IMR-90 (cell line): ENCODE data around the gene TMEM63A. TPM values are rescaled to one million over a fixed set of nuclear protein-coding genes. Genes with fewer than 3 reads are reported as not detected.

Experiments used
- ATAC-seq: fragments of 200-7000 bp; cut with Tn5 transposase; 2 replicates; pipeline ENCODE4 v1.9.1; 2020; ENCODE audit warnings: low read depth, mild to moderate bottlenecking, moderate library complexity
- BruUV-seq: library from RNA; stranded (reverse); fragments of 400-500 nt; replicated peaks from 2 replicates; lab custom pipeline; 2021; lab: Mats Ljungman, UMichigan
- CTCF ChIA-PET: fragments of 300-600 bp; formaldehyde crosslinking; extraction: SDS; loops from one replicate; lab custom pipeline; 2021; ENCODE audit warnings: antibody characterized with exemption; lab: Yijun Ruan, JAX
- POLR2A ChIA-PET: fragments of 300-600 bp; sonication (Branson Sonifier 250); formaldehyde crosslinking; loops from one replicate; lab custom pipeline; 2022; ENCODE audit warnings: antibody characterized with exemption; ENCODE audit not compliant: unreplicated experiment; lab: Charles Lee
- DNase-seq: peaks from one replicate; pipeline ENCODE4 v3.0.0; 2013
- H2AFZ ChIP-seq: replicated peaks from 2 replicates; pipeline ENCODE3; 2013; ENCODE audit warnings: low read length, mild to moderate bottlenecking; ENCODE audit not compliant: poor library complexity
- H2AK5ac ChIP-seq: 2 replicates; pipeline ENCODE4 v1.6.1; 2013; ENCODE audit warnings: low read depth, low read length, inconsistent platforms
- H2AK9ac ChIP-seq: replicated peaks from 2 replicates; pipeline ENCODE3; 2013; ENCODE audit warnings: mild to moderate bottlenecking, low read depth, low read length, moderate library complexity; ENCODE audit not compliant: poor library complexity
- H2BK120ac ChIP-seq: 2 replicates; pipeline ENCODE4 v1.6.1; 2013; ENCODE audit warnings: low read depth, low read length, inconsistent platforms
- H2BK15ac ChIP-seq: 3 replicates; pipeline ENCODE4 v1.6.1; 2013; ENCODE audit warnings: low read depth, low read length, inconsistent platforms
- H2BK20ac ChIP-seq: 2 replicates; pipeline ENCODE4 v1.6.1; 2013; ENCODE audit warnings: low read depth, mild to moderate bottlenecking, inconsistent platforms, low read length, moderate library complexity
- H2BK5ac ChIP-seq: 2 replicates; pipeline ENCODE4 v1.6.1; 2013; ENCODE audit warnings: mild to moderate bottlenecking, low read depth, low read length, inconsistent platforms; ENCODE audit not compliant: poor library complexity, severe bottlenecking
- H3K14ac ChIP-seq: replicated peaks from 2 replicates; pipeline ENCODE4 v1.6.1; 2013; ENCODE audit warnings: low read depth, low read length, inconsistent platforms
- H3K18ac ChIP-seq: 2 replicates; pipeline ENCODE4 v1.6.1; 2013; ENCODE audit warnings: low read depth, low read length, control low read depth
- H3K23ac ChIP-seq: 2 replicates; pipeline ENCODE4 v1.6.1; 2013; ENCODE audit warnings: low read depth, low read length, inconsistent platforms
- H3K27ac ChIP-seq: 2 replicates; pipeline ENCODE4 v1.5.1; 2013; ENCODE audit warnings: mild to moderate bottlenecking, control low read depth, low read length; ENCODE audit not compliant: insufficient read depth
- H3K27me3 ChIP-seq: 2 replicates; pipeline ENCODE4 v1.6.1; 2013; ENCODE audit warnings: low read length; ENCODE audit not compliant: control insufficient read depth, insufficient read depth
- H3K36me3 ChIP-seq: 2 replicates; pipeline ENCODE4 v1.6.1; 2013; ENCODE audit warnings: low read length, mixed read lengths; ENCODE audit not compliant: control insufficient read depth, insufficient read depth
- H3K4ac ChIP-seq: 2 replicates; pipeline ENCODE4 v1.6.1; 2013; ENCODE audit warnings: low read depth, low read length, inconsistent platforms
- H3K4me1 ChIP-seq: 2 replicates; pipeline ENCODE4 v1.6.1; 2013; ENCODE audit warnings: low read length, mixed read lengths; ENCODE audit not compliant: control insufficient read depth, insufficient read depth
- H3K4me2 ChIP-seq: 2 replicates; pipeline ENCODE4 v1.6.1; 2013; ENCODE audit warnings: low read depth, mild to moderate bottlenecking, control low read depth, low read length, moderate library complexity
- H3K4me3 ChIP-seq: 2 replicates; pipeline ENCODE4 v1.5.1; 2013; ENCODE audit warnings: low read depth, mild to moderate bottlenecking, control low read depth, low read length, moderate library complexity; ENCODE audit not compliant: insufficient read depth
- H3K56ac ChIP-seq: 2 replicates; pipeline ENCODE4 v1.6.1; 2013; ENCODE audit warnings: low read length, inconsistent platforms; ENCODE audit not compliant: insufficient read depth; ENCODE audit errors: extremely low read depth
- H3K79me1 ChIP-seq, 2 experiments: 2 replicates each; pipeline ENCODE4 v1.6.1; 2013; ENCODE audit warnings: low read length in 2 of 2, inconsistent platforms in 1 of 2, low read depth in 1 of 2
- H3K9ac ChIP-seq: 2 replicates; pipeline ENCODE4 v1.6.1; 2013; ENCODE audit warnings: low read depth, low read length, control low read depth
- H3K9me1 ChIP-seq: 2 replicates; pipeline ENCODE4 v1.6.1; 2013; ENCODE audit warnings: low read length, inconsistent platforms; ENCODE audit not compliant: insufficient read depth
- H3K9me3 ChIP-seq: 2 replicates; pipeline ENCODE4 v1.6.1; 2013; ENCODE audit warnings: low read length; ENCODE audit not compliant: control insufficient read depth, insufficient read depth
- H4K20me1 ChIP-seq: 2 replicates; pipeline ENCODE4 v1.6.1; 2013; ENCODE audit warnings: low read length, inconsistent platforms; ENCODE audit not compliant: insufficient read depth
- H4K5ac ChIP-seq: 2 replicates; pipeline ENCODE4 v1.6.1; 2013; ENCODE audit warnings: mild to moderate bottlenecking, low read depth, low read length, control low read depth
- H4K8ac ChIP-seq, 2 experiments: 2 replicates each; pipeline ENCODE4 v1.6.1; 2013; ENCODE audit warnings: low read depth in 2 of 2, low read length in 2 of 2, control low read depth in 1 of 2, inconsistent platforms in 1 of 2
- H4K91ac ChIP-seq: 2 replicates; pipeline ENCODE4 v1.6.1; 2013; ENCODE audit warnings: low read depth, low read length, inconsistent platforms; ENCODE audit not compliant: insufficient read depth
- BHLHE40 ChIP-seq: fragments of 150-350 bp; IDR thresholded peaks from 2 replicates; pipeline ENCODE4 v1.6.1; 2016; ENCODE audit warnings: mild to moderate bottlenecking, low read depth, low read length
- FOS ChIP-seq: fragments of 150-350 bp; IDR thresholded peaks from 2 replicates; pipeline ENCODE4 v1.6.1; 2016; ENCODE audit warnings: low read depth, low read length
- WGBS, 2 experiments: methylation state at CpG; one replicate each; pipeline versions ENCODE4 v1.1.5 to v1.1.7; 2013; ENCODE audit warnings: missing lambda C conversion rate in 2 of 2; ENCODE audit not compliant: insufficient read length in 1 of 2; ENCODE audit errors: extremely low coverage in 2 of 2; 5-methylcytosine and 5-hydroxymethylcytosine counted together
- dilution Hi-C: fragments of 300-500 bp; cut with HindIII; formaldehyde crosslinking; loops from one replicate; pipeline ENCODE4 v1.14.3; 2018; ENCODE audit warnings: low sequenced_read_pairs; ENCODE audit not compliant: unreplicated experiment
- in situ Hi-C: fragments of 300-500 bp; cut with MboI; formaldehyde crosslinking; loops from 3 replicates; pipeline ENCODE4 v1.14.3; 2019; ENCODE audit warnings: low sequenced_read_pairs, inconsistent platforms, mixed read lengths
- intact Hi-C: fragments of 100-400 bp; cut with micrococcal nuclease; formaldehyde crosslinking; loops from 2 replicates; pipeline ENCODE4 v1.10.0; 2022
- polyA plus RNA-seq, 3 experiments: library from polyadenylated mRNA; depleted of rRNA; stranded (reverse); fragments of >200 nt; gene quantifications; 2 replicates each; pipeline ENCODE4 v1.2.3, GENCODE V29; 2012; ENCODE audit warnings: low replicate concordance in 1 of 3
- total RNA-seq: library from RNA; depleted of rRNA; stranded (reverse); fragments of >200 nt; gene quantifications from 2 replicates; pipeline ENCODE4 v1.2.3, GENCODE V29; 2012

The TMEM63A gene
- total and polyA plus RNA-seq, 2 of the 4 experiments (the other 2 are of a cell fraction) = 4.7 to 23.3 TPM

DNA sequence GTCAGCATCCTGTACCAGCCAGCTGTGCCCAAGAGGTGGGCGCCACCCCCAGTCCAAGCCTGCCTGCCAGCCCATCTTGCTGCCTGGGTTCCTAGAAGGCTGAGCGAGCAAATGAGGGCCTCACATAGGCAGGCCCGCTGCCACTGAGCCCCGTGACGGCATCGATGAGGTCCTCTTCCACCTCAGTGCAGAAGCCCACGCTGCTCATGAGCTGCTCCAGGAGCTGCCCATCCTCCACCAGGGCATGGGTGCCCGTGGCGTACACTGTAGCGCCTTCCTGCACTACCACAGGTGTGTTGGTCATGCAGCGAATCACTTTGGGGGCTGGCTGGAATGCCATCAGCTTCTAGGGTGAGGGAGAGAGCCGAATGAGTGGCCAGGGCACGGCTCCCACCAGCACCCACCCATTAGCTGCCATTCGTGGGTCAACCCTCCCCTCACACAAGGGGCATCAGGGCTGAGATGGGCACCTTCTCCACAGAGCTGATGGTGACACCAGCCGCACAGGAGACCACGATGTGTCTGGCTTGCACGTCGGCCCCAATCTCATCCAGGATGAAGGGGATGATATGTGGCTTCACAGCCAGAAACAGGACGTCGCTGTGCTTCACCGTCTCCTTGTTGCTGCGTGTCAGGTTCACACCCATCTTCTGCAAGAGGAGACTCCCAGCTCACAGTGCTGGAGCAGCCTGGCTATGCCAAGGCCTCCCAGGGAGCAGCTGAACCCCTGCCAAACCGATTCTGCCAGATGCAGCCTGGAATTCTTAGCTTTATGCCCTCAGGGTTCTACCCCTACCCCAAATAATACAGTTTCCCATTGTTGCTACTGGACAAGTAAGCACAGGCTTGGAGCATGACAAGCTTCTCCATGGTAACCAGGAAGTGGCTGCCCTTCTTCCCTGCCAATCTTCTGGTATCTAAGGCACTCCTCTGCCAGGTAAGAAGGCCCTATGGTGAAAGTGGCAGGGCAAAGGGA is 39.8 kb upstream of the TMEM63A start:
- H2BK5ac ChIP-seq = no peak overlapping the region
- no peak overlapping the region for H3K4ac ChIP-seq
- no TSS peak for BruUV-seq
- no peak overlapping the region for H2AK5ac ChIP-seq
- peaks cover 5% of the 10 kb centered on the region; the same call in 1 of the 2 replicates for H3K4me1 ChIP-seq
- DNase-seq (no peak), ATAC-seq (no peak)
- ChIA-PET POLR2A (no interaction called here), CTCF (interaction anchor here (0.6 kb wide), 1 partner anchor 1141 kb away, joined by 4 read pairs; no protein-coding TSS in a partner anchor)
- H2BK15ac ChIP-seq = no peak overlapping the region
- H3K27ac ChIP-seq = no peak overlapping the region
- intact Hi-C loops = loop anchor here (5.0 kb wide), 2 partner anchors 55 to 265 kb away; no protein-coding TSS in a partner anchor
- H4K5ac ChIP-seq = no peak overlapping the region
- dilution Hi-C loops = no loop called here
- H3K9me1 ChIP-seq = peaks cover 21% of the 10 kb centered on the region
- no peak overlapping the region for H2AFZ ChIP-seq
- H3K56ac ChIP-seq = no peak overlapping the region
- H3K9ac ChIP-seq = no peak overlapping the region
- peaks cover 17 to 49% of the 10 kb centered on the region in 2 experiments for H3K79me1 ChIP-seq
- H2BK20ac ChIP-seq = no peak overlapping the region
- H2AK9ac ChIP-seq = peak overlapping the region; percentile 51
- in situ Hi-C loops = no loop called here
- peaks cover 26% of the 10 kb centered on the region for H3K36me3 ChIP-seq
- H2BK120ac ChIP-seq = no peak overlapping the region
- peaks cover 6% of the 10 kb centered on the region for H4K20me1 ChIP-seq
- H3K23ac ChIP-seq = peak overlapping the region; percentile 51; the same call in 1 of the 2 replicates
- TF ChIP-seq FOS (no peak), BHLHE40 (no peak)
- no peak overlapping the region for H4K8ac ChIP-seq
- no peak overlapping the region for H3K4me3 ChIP-seq
- H3K14ac ChIP-seq = no peak overlapping the region
- WGBS, 2 experiments = 100% methylated on average over 2 of the region's 23 CpGs; no CpG with 5 or more reads in 1 of the 2 experiments
- H3K27me3 ChIP-seq = no peaks in the 10 kb centered on the region
- no peak overlapping the region for H3K18ac ChIP-seq
- H4K91ac ChIP-seq = no peak overlapping the region
- H3K9me3 ChIP-seq = no peaks in the 10 kb centered on the region
- no peak overlapping the region for H3K4me2 ChIP-seq
